Measurements from ENCODE around the gene SLC38A10. TPM values are rescaled to one million over a fixed set of nuclear protein-coding genes. Genes with fewer than 3 reads are reported as not detected.

SLC38A10 gene
- polyA plus RNA-seq, 1 of the 3 experiments (the other 2 are of a cell fraction), result 82.2 TPM

DNA sequence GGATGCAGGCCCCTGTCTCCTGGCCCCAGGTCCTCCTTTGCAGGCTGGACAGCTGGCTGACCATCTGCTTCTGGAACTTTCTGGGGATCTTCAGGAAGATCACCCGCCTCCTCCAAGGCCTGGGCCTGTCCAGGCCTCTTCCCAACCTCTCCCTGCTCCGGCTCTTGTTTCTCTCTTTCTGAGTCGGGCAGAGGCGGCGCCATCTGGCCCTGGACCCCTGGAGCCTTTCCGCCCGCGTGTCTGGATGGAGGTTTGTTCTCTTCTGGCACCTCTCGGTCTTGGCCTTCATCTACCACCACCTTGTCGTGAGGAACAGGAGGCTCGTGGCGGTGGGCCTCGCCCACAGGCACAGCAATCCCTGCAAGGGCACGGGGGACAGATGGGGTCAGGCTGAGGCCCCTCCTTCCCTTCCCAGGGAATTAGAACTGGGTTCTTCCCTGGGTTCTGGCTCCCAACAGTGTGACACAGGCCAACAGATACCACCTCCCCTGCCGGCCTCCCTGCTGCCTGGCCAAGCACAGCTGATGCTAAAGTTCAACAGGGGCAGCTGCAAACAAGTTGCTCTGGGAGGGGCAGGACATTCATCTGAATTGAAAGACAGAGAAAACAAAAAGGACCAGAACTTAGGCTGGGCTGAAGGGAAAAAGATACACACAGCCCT is 42.7 kb downstream of the SLC38A10 start:
- no peak overlapping the region for H3K4me2 ChIP-seq
- H3K9me2 ChIP-seq, result no peaks in the 10 kb centered on the region
- no peak overlapping the region for H3K4me3 ChIP-seq (ENCODE audit: low read depth in 2 of 2, low read length in 1 of 2)
- no peak for TF ChIP-seq CHD2 (IDR thresholded peaks at IDR 0.05; ENCODE audit: low read length, partially characterized antibody)
- TF ChIP-seq NFIC (IDR thresholded peaks at IDR 0.05; ENCODE audit: borderline replicate concordance), result no peak
- no peak for TF ChIP-seq GATA2 (CRISPR knock-in tag; IDR thresholded peaks at IDR 0.05)
- TF ChIP-seq NRF1 (IDR thresholded peaks at IDR 0.05; ENCODE audit: low read depth, low read length), result no peak
- TF ChIP-seq, protein P1, sequence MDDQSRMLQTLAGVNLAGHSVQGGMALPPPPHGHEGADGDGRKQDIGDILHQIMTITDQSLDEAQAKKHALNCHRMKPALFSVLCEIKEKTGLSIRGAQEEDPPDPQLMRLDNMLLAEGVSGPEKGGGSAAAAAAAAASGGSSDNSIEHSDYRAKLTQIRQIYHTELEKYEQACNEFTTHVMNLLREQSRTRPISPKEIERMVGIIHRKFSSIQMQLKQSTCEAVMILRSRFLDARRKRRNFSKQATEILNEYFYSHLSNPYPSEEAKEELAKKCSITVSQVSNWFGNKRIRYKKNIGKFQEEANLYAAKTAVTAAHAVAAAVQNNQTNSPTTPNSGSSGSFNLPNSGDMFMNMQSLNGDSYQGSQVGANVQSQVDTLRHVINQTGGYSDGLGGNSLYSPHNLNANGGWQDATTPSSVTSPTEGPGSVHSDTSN (IDR thresholded peaks at IDR 0.05), result no peak
- no peak for TF ChIP-seq RCOR1 (IDR thresholded peaks at IDR 0.05; ENCODE audit: low read length)
- WGBS (ENCODE audit: low lambda C conversion rate), result 88% methylated on average over 15 of the region's 15 CpGs
- no peak overlapping the region for H3K9ac ChIP-seq
- H3F3A ChIP-seq (replicated peaks; ENCODE audit: insufficient read depth), result no peaks in the 10 kb centered on the region
- H4K20me1 ChIP-seq (ENCODE audit: insufficient read depth), result peaks cover 7% of the 10 kb centered on the region; the same call in 1 of the 2 replicates
- CTCF ChIA-PET, result interaction anchor here (0.6 to 11.3 kb wide), 72 partner anchors 10 to 769 kb away, joined by 3 to 140 read pairs (median 4); partner anchors contain the start of genes BAHCC1, CEP131, FAAP100 and NDUFAF8
- H3K9me3 ChIP-seq, result no peaks in the 10 kb centered on the region
- peak overlapping the region in 1 of 2 experiments; percentile 62; a peak in 2 of 4 replicates for H3K27ac ChIP-seq (ENCODE audit: low read depth in 2 of 2, low read length in 1 of 2)
- H2AFZ ChIP-seq (ENCODE audit: low read depth), result no peak overlapping the region
- H3K36me3 ChIP-seq (replicated peaks in 1 of 2; ENCODE audit: control insufficient read depth in 1 of 2, insufficient read depth in 2 of 2, low read length in 1 of 2), result peaks cover 36 to 40% of the 10 kb centered on the region in 2 experiments
- H3K27me3 ChIP-seq (ENCODE audit: insufficient read depth), result no peaks in the 10 kb centered on the region
- H3K4me1 ChIP-seq (ENCODE audit: control insufficient read depth in 1 of 2, insufficient read depth in 2 of 2, low read depth in 1 of 2, low read length in 1 of 2), result peaks cover 0 to 27% of the 10 kb centered on the region in 2 experiments; a peak in 1 of 4 replicates
- POLR2A ChIA-PET, result interaction anchor here (1.3 kb wide), 1 partner anchor 232 kb away, joined by 5 read pairs; no protein-coding TSS in a partner anchor
- no peak for DNase-seq
- H3K79me2 ChIP-seq (ENCODE audit: insufficient read depth), result peaks cover 13% of the 10 kb centered on the region; the same call in 1 of the 2 replicates

DNA sequence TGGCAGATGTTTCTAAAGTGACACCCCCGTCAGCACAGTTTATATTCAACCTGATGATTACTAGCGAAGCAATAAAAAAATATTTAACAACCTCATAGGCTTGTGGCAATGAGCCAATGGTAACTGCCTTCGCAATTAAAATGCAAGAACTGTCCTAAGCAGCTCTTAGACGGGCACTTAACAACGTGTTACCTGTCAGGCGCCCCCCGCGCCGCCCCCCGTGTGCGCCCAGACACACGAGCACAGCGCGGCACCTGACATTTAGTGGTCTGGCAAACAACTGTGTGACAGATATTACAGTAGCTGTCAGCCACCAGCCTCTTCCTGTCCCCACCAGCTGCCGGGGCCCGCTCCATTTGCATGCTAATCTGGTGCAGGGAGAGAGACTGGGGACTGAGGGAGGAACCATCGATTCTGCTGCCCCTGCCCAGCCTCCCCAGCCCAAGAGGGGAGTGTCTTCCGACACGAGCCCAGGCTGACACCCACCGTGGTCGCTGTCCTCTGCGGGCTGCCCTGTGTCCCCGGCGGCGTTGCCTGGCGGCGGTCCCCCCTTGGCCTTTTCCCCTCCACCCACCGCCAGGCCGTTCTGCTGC is 43.3 kb downstream of the SLC38A10 start:
- POLR2A ChIA-PET, result no interaction called here
- Histone ChIP-seq H3K9me2 (no peaks in the 10 kb centered on the region), H3F3A (replicated peaks; ENCODE audit: insufficient read depth) (no peaks in the 10 kb centered on the region), H3K9me3 (no peaks in the 10 kb centered on the region), H3K79me2 (ENCODE audit: insufficient read depth) (peaks cover 13% of the 10 kb centered on the region; the same call in 1 of the 2 replicates), H3K36me3 (replicated peaks in 1 of 2; ENCODE audit: control insufficient read depth in 1 of 2, insufficient read depth in 2 of 2, low read length in 1 of 2) (peaks cover 39 to 41% of the 10 kb centered on the region in 2 experiments), H3K9ac (no peak overlapping the region), H4K20me1 (ENCODE audit: insufficient read depth) (peaks cover 6% of the 10 kb centered on the region; the same call in 1 of the 2 replicates), H3K4me3 (ENCODE audit: low read depth in 2 of 2, low read length in 1 of 2) (no peak overlapping the region), H3K4me2 (no peak overlapping the region), H3K27ac (ENCODE audit: low read depth in 2 of 2, low read length in 1 of 2) (peak overlapping the region in 1 of 2 experiments; percentile 62; a peak in 2 of 4 replicates), H2AFZ (ENCODE audit: low read depth) (no peak overlapping the region), H3K4me1 (ENCODE audit: control insufficient read depth in 1 of 2, insufficient read depth in 2 of 2, low read depth in 1 of 2, low read length in 1 of 2) (peaks cover 0 to 27% of the 10 kb centered on the region in 2 experiments; a peak in 1 of 4 replicates), H3K27me3 (ENCODE audit: insufficient read depth) (no peaks in the 10 kb centered on the region)
- WGBS (ENCODE audit: low lambda C conversion rate), result 91% methylated on average over 28 of the region's 29 CpGs
- CTCF ChIA-PET, result interaction anchor here (1.0 to 11.3 kb wide), 12 partner anchors 10 to 770 kb away, joined by 3 to 140 read pairs (median 7); partner anchors contain the start of genes NDUFAF8 and TEPSIN
- no peak for DNase-seq
- TF ChIP-seq TCF12 (IDR thresholded peaks at IDR 0.05), result no peak
- no peak for TF ChIP-seq RCOR1 (IDR thresholded peaks at IDR 0.05; ENCODE audit: low read length)
- no peak for TF ChIP-seq FOXM1 (IDR thresholded peaks at IDR 0.05; ENCODE audit: low read depth)
- peak; percentile 28; the same call in 1 of the 2 replicates for TF ChIP-seq MXI1 (IDR thresholded peaks at IDR 0.05; ENCODE audit: low read depth, low read length)
- TF ChIP-seq, protein P2, sequence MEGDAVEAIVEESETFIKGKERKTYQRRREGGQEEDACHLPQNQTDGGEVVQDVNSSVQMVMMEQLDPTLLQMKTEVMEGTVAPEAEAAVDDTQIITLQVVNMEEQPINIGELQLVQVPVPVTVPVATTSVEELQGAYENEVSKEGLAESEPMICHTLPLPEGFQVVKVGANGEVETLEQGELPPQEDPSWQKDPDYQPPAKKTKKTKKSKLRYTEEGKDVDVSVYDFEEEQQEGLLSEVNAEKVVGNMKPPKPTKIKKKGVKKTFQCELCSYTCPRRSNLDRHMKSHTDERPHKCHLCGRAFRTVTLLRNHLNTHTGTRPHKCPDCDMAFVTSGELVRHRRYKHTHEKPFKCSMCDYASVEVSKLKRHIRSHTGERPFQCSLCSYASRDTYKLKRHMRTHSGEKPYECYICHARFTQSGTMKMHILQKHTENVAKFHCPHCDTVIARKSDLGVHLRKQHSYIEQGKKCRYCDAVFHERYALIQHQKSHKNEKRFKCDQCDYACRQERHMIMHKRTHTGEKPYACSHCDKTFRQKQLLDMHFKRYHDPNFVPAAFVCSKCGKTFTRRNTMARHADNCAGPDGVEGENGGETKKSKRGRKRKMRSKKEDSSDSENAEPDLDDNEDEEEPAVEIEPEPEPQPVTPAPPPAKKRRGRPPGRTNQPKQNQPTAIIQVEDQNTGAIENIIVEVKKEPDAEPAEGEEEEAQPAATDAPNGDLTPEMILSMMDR (IDR thresholded peaks at IDR 0.05), result no peak
- TF ChIP-seq EP300 (IDR thresholded peaks at IDR 0.05; ENCODE audit: borderline replicate concordance in 1 of 2, low read depth in 1 of 2, low read length in 1 of 2), result no peak
- no peak for TF ChIP-seq FOSL2 (IDR thresholded peaks at IDR 0.05; ENCODE audit: borderline replicate concordance, low read depth)

All from SK-N-SH (cell line).